ENCODE measurements around the gene CASP12.

DNA sequence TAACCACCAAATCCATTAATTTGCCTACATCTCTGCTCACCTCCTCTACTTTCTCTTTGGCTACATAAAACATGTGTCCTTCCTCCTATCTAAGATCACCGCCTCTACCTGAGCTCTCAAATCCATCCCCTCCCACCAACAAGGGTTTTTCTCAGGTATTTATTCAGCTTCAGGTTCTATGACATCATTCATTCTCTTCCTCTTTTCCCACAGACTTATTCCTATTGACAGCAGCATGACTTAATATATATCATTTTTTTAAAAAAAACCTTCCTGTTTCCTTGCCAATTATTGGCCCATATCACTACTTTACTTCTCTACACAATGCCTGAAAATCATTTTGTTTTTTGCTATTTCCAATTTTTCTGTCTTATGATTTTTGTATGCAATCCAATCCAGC is 4.4 kb downstream of the CASP12 start:
- TF ChIP-seq, protein P1, sequence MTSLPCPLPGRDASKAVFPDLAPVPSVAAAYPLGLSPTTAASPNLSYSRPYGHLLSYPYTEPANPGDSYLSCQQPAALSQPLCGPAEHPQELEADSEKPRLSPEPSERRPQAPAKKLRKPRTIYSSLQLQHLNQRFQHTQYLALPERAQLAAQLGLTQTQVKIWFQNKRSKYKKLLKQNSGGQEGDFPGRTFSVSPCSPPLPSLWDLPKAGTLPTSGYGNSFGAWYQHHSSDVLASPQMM (CRISPR knock-in tag; IDR thresholded peaks at IDR 0.05), result no peak
- TF ChIP-seq, protein P2, sequence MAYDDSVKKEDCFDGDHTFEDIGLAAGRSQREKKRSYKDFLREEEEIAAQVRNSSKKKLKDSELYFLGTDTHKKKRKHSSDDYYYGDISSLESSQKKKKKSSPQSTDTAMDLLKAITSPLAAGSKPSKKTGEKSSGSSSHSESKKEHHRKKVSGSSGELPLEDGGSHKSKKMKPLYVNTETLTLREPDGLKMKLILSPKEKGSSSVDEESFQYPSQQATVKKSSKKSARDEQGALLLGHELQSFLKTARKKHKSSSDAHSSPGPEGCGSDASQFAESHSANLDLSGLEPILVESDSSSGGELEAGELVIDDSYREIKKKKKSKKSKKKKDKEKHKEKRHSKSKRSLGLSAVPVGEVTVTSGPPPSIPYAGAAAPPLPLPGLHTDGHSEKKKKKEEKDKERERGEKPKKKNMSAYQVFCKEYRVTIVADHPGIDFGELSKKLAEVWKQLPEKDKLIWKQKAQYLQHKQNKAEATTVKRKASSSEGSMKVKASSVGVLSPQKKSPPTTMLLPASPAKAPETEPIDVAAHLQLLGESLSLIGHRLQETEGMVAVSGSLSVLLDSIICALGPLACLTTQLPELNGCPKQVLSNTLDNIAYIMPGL (CRISPR knock-in tag; IDR thresholded peaks at IDR 0.05), result no peak
- no peak for TF ChIP-seq LARP7 (IDR thresholded peaks at IDR 0.05)
- no peak for TF ChIP-seq YY1 (IDR thresholded peaks at IDR 0.05; ENCODE audit: borderline replicate concordance in 1 of 3, control insufficient read depth in 1 of 3, extremely low read depth in 1 of 3, insufficient read depth in 3 of 3, insufficient read length in 1 of 3, insufficient replicate concordance in 2 of 3, low read depth in 1 of 3, low read length in 2 of 3)
- TF ChIP-seq, protein P3, sequence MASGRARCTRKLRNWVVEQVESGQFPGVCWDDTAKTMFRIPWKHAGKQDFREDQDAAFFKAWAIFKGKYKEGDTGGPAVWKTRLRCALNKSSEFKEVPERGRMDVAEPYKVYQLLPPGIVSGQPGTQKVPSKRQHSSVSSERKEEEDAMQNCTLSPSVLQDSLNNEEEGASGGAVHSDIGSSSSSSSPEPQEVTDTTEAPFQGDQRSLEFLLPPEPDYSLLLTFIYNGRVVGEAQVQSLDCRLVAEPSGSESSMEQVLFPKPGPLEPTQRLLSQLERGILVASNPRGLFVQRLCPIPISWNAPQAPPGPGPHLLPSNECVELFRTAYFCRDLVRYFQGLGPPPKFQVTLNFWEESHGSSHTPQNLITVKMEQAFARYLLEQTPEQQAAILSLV (tag; IDR thresholded peaks at IDR 0.05), result no peak
- TF ChIP-seq ZNF785 (CRISPR knock-in tag; IDR thresholded peaks at IDR 0.05), result no peak
- no peak for TF ChIP-seq NELFE (IDR thresholded peaks at IDR 0.05; ENCODE audit: insufficient read depth, insufficient read length)
- no peak for TF ChIP-seq CHCHD3 (CRISPR knock-in tag; IDR thresholded peaks at IDR 0.05)
- TF ChIP-seq, protein P4, sequence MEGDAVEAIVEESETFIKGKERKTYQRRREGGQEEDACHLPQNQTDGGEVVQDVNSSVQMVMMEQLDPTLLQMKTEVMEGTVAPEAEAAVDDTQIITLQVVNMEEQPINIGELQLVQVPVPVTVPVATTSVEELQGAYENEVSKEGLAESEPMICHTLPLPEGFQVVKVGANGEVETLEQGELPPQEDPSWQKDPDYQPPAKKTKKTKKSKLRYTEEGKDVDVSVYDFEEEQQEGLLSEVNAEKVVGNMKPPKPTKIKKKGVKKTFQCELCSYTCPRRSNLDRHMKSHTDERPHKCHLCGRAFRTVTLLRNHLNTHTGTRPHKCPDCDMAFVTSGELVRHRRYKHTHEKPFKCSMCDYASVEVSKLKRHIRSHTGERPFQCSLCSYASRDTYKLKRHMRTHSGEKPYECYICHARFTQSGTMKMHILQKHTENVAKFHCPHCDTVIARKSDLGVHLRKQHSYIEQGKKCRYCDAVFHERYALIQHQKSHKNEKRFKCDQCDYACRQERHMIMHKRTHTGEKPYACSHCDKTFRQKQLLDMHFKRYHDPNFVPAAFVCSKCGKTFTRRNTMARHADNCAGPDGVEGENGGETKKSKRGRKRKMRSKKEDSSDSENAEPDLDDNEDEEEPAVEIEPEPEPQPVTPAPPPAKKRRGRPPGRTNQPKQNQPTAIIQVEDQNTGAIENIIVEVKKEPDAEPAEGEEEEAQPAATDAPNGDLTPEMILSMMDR (IDR thresholded peaks at IDR 0.05 in 2 of 3, conservative IDR thresholded peaks at IDR 0.05 in 1 of 3; ENCODE audit: insufficient read depth in 2 of 3, low read depth in 1 of 3, low read length in 3 of 3), result no peak
- TF ChIP-seq ZBTB7A (IDR thresholded peaks at IDR 0.05; ENCODE audit: borderline replicate concordance, control insufficient read depth, low read depth, low read length), result no peak
- no peak for TF ChIP-seq MAFF (IDR thresholded peaks at IDR 0.05; ENCODE audit: low read length)
- no peak for TF ChIP-seq DIDO1 (tag; IDR thresholded peaks at IDR 0.05; ENCODE audit: low read depth)
- TF ChIP-seq ZNF696 (CRISPR knock-in tag; conservative IDR thresholded peaks at IDR 0.05), result no peak
